NCI-H2029 treated with DMSO at 0.1 percent for 48 hours (cell line): ENCODE measurements around the gene SERINC5.
"Not testable (repeated sequence)": the region's sequence is repeated elsewhere in the genome, so short reads cannot be mapped to it uniquely, and the experiment has no call there.

Experiments used
- DNase-seq: peaks from one replicate; lab custom pipeline; 2025; lab: John Stamatoyannopoulos, UW

The SERINC5 gene

GRCh38 chr5:80170117-80170535, 85.7 kb downstream of the SERINC5 start:
- no peak for DNase-seq

DNA sequence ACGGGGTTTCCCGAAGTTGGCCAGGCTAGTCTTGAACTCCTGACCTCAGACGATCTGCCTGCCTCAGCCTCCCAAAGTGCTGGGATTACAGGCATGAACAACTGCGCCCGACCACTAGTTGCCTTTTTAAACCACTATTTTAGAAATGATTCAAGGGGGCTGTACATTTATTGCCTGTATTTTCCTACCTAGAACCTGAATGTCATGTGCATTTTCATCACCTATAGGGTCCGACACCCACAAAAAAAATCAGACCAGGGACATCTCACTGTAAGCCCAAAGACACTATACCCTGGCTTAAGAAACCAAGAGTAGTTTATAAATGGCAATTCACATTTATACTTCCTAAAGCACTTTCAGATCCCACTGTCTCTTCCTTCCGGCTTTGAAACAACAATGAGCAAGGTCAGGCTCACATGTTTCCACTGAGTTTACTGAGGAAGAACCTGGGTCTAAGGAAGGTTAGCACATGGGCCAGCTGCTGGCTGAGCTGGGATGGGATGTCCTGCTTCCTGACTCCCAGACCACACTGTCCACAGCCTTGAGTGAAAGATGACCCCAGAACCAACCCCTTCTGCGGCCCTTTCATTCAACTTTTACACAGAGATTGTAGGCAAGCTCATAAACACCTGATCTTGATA, 87.3 kb downstream of the SERINC5 start:
- no peak for DNase-seq

GRCh38 chr5:80165452-80165851, 90.4 kb downstream of the SERINC5 start:
- no peak for DNase-seq

DNA sequence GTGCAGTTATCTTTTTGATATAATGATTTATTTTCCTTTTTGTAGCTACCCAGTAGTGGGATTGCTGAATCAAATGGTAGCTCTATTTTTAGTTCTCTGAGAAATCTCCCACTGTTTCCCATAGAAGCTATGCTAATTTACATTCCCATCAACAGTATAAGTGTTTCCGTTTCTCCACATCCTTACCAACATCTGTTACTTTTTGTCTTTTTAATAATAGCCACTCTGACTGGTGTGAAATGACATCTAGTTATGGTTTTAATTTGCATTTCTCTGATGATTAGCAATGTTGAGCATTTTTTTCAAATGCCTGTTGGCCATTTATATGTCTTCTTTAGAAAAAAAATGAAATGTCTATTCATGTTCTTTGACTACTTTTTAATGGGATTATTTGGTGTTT, 94.7 kb downstream of the SERINC5 start:
- no peak for DNase-seq

- no peak for DNase-seq
Observed at GRCh38 chr5:80160242-80160641, 95.6 kb downstream of the SERINC5 start.

DNA sequence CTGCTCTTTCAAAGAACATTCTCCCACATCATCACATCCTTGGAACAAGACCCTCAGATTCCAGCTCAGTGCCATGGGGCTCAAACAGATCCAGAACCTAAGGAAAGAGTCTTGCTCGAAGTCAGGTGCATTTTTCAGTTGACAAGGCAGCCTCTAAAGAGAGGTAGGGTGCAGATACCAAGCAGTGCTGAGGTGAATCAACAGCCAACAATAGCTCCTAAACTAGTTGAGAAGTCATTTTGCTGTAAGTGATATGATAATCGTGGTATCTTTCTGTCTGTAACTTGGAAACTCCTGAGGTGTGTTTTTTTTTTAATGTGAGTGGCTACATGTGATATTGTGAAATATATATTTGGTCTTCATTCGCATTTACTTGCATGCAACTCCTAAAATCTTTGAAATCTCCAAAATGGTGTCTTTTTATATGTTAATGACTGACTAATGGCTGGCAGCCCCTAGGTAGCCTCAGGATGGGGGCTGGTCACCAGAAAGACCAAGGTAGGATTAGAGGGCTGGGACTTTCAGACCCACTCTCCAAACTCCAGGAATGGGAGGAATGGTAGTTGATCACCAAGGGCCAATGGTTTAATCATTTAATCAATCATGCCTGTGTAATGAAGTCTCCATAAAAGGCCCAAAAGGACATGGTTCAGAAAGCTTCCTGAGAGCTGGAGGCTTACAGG, 96.6 kb downstream of the SERINC5 start:
- no peak for DNase-seq

- DNase-seq: no peak
Observed at GRCh38 chr5:80156156-80156555, 99.7 kb downstream of the SERINC5 start.

DNA sequence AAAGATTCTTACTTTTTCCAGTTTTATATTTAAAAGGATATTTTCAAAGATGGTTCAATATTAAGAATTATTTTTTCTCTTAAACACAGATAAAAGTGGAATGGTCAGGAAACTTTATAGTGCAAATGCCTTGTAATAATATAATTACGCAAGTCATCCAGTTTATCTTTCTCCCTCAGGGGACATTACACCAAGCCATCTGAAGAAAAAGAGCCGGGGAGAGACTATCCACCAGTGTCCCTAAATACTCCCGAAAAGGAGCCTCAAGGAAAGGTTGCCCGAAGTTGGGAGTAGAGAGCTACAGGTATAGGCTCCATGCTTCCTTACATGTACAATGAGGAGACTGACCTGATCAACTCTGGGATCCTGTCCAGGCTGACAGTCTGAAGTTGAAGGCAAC, 101.1 kb downstream of the SERINC5 start:
- no peak for DNase-seq

- not testable (repeated sequence) for DNase-seq
Observed at GRCh38 chr5:80154289-80154688, 101.6 kb downstream of the SERINC5 start.

GRCh38 chr5:80153586-80154126, 102.2 kb downstream of the SERINC5 start:
- DNase-seq: no peak

DNA sequence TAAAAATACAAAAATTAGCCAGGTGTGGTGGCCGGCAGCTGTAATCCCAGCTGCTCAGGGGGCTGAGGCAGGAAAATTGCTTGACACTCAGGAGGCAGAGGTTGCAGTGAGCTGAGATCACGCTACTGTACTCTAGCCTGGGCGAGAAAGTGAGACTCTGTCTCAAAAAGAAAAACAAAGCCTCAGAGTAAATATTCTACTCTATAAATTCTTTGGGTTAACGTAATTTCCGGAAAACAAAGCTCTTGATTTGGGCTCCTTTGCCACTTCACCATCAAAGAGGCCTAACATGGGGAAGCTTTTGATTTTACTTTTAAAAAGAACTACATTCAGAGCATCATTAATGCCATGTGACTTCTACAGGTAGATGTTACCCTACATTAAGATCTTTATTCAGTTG, 103.1 kb downstream of the SERINC5 start:
- no peak for DNase-seq

DNA sequence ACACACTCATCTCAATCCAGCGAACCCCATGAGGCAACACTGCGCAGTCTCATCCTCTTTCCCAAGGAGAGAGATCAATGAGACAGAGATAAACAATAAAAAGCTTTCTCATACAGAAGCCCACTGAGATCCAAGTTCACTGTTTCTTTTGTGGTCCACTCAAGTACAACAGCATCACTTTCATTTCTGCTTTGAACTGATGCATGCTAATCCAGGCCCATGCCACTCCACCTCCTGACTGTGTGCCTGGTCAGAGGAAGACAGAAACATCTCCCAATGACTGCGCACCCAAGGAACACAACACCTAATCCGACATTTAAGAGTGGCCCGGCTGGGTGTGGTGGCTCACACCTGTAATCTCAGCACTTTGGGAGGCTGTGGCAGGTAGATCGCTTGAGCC, 104.0 kb downstream of the SERINC5 start:
- DNase-seq: no peak

DNA sequence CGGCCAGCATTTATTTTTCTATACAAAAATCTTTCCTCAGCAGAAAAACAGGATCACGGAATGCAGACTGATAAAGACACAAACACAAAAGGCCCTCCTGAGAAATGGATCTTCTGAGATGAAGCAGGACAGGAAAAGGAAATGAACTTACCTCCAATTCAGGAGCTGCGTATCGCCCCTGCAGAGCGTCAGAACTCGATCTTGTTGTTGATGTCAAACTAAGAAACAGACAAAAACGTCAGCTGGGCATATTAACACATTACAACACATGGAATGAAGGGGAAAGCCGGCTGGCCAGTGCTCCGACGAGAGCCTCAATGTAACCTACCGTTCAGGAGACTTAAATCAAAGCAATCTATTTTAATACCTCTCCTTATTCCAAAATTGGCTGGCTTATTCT, 105.1 kb downstream of the SERINC5 start:
- no peak for DNase-seq

DNA sequence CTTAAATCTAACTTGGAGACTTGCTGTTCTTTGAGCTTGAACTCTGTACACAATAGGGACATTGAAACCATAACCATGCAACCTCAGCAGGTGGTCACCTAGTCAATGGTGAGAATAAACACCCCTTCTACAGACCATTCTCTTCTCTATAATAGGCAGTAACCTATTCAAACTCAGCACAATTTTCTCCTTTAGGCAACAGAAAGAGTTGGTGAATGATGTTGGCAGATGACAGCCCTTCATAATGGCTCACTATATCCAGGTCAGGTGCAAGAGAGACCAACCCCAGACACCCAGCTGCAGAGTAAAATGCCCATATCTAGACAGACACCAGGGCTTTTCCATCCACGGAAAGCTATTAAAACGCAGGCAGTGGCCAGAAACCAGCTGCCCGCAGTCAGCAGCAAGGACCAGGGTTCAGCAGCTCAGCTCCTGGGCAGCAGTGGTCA, 106.7 kb downstream of the SERINC5 start:
- no peak for DNase-seq

DNA sequence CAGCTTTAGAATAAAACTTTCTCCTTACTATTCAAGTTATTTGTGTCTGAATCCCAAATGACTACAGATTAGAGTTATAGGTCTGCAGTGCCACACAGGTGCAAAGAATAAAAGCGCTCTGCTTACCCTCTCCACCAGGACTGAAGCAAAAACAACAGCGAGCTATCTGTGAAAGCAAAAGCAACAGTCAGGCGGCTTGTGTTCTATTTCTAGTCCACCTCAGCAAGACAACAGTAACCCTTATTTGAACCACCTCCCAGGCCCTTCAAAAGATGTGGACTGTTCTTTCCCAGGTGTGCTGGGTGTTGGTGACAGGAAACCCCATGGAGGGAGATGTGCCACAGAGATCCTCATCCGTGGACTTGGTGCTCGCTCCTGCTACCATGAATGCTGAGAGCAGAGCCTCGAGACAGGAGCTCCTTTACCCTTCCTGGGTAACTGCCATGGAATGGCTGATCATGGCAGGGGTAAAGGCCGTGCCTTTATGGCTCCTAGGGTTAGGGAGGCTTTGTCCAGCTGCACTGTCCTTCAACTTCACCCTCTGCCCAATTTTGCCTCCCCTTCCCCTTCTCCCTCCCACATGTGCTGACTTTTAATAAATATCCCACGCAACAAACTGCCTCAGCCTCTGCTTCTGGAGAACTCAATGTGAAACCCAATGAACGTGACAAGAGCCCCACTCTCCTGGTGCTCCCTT, 108.6 kb downstream of the SERINC5 start:
- DNase-seq: no peak

DNA sequence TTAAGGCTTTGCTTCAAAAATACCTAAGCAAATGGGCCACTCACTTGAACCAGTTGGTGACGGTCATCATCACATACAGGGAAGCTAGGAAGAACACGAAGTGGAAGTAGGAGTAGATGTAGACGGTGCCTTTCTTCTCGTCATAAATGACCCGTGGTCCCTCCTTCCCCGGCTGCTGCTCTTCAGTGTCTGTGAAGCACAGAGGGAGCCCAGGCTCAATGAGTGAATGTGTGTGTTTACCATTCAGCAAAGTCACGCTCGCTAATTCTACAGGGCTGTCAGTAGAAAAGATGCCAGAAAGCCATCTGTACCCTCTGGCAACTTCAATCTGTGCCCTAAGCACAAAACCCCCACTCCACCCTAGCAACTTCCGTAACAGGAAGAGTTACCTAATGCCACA, 109.8 kb downstream of the SERINC5 start:
- no peak for DNase-seq

GRCh38 chr5:80143491-80143890, 112.4 kb downstream of the SERINC5 start:
- DNase-seq: no peak

- no peak for DNase-seq
Observed at GRCh38 chr5:80142996-80143395, 112.9 kb downstream of the SERINC5 start.

GRCh38 chr5:80141681-80142080, 114.2 kb downstream of the SERINC5 start:
- DNase-seq: no peak

GRCh38 chr5:80141147-80141671, 114.6 kb downstream of the SERINC5 start:
- no peak for DNase-seq

- no peak for DNase-seq
Observed at GRCh38 chr5:80140496-80140895, 115.4 kb downstream of the SERINC5 start.

GRCh38 chr5:80139466-80139972, 116.3 kb downstream of the SERINC5 start:
- DNase-seq: no peak
